Measurements from ENCODE around the gene ACE.

Gene ACE

DNA sequence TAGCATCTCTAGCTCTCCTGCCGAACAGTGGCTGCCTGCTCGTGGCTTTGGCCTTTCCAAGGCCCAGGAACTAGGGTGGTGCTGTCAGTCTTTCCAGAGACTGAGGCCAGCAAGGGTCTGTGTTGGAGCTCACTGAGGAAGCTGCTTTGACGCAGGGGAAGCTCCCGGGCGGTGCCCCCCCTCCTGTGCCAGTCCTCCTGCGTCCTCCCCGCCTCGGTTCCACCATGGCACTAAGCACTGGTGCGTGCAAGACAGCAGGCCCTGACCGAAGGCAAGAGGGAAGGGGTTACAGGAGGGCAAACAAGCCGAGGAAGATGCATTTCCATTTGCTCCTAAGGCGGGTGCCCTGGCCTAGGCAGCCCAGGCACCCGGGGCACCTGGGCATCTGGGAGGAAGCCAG is 35.2 kb upstream of the ACE start (continued):
- TF ChIP-seq, protein P1, sequence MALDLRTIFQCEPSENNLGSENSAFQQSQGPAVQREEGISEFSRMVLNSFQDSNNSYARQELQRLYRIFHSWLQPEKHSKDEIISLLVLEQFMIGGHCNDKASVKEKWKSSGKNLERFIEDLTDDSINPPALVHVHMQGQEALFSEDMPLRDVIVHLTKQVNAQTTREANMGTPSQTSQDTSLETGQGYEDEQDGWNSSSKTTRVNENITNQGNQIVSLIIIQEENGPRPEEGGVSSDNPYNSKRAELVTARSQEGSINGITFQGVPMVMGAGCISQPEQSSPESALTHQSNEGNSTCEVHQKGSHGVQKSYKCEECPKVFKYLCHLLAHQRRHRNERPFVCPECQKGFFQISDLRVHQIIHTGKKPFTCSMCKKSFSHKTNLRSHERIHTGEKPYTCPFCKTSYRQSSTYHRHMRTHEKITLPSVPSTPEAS (tag by site-specific recombination; IDR thresholded peaks at IDR 0.05) = no peak

DNA sequence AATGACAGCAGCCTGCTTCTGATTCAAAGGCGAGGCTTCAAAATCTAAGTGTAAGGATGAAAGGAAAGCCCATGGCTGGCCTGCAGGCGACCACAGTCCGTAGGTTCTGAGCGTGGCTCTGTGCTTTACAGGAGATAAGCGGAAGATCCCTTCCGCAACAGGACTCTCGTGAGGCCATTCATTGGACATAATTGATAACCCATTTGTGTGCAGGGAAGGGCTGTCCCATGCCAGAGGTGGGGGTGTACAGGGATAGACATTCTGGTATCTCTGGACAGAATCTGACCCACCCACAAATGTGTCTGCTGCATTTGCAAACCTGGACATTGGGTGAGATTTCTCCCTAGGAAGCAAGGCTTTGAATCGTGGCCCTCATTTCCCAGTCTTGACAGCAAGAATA is 34.8 kb upstream of the ACE start:
- H3K9me3 ChIP-seq (ENCODE audit: control insufficient read depth, insufficient read depth, low read depth, low read length) = no peaks in the 10 kb centered on the region
- 0 out of 2 replicates have a peak, but pooled peaks cover 2% of the 10 kb centered on the region for H3K4me1 ChIP-seq (ENCODE audit: control insufficient read depth, insufficient read depth, low read length)
- ChIA-PET POLR2A (no interaction called here), CTCF (interaction anchor here (1.1 to 4.9 kb wide), 4 partner anchors 16 to 170 kb away, joined by 4 to 35 read pairs (median 4); partner anchors contain the start of gene ACE)
- H3K27ac ChIP-seq (ENCODE audit: extremely low read depth, low read depth, low read length) = no peak overlapping the region
- no peaks in the 10 kb centered on the region for H3K36me3 ChIP-seq (ENCODE audit: control insufficient read depth in 2 of 2, insufficient read depth in 1 of 2, low read length in 2 of 2)
- no peak overlapping the region for H3K4me3 ChIP-seq (ENCODE audit: low read depth, low read length)
- TF ChIP-seq, protein P2, sequence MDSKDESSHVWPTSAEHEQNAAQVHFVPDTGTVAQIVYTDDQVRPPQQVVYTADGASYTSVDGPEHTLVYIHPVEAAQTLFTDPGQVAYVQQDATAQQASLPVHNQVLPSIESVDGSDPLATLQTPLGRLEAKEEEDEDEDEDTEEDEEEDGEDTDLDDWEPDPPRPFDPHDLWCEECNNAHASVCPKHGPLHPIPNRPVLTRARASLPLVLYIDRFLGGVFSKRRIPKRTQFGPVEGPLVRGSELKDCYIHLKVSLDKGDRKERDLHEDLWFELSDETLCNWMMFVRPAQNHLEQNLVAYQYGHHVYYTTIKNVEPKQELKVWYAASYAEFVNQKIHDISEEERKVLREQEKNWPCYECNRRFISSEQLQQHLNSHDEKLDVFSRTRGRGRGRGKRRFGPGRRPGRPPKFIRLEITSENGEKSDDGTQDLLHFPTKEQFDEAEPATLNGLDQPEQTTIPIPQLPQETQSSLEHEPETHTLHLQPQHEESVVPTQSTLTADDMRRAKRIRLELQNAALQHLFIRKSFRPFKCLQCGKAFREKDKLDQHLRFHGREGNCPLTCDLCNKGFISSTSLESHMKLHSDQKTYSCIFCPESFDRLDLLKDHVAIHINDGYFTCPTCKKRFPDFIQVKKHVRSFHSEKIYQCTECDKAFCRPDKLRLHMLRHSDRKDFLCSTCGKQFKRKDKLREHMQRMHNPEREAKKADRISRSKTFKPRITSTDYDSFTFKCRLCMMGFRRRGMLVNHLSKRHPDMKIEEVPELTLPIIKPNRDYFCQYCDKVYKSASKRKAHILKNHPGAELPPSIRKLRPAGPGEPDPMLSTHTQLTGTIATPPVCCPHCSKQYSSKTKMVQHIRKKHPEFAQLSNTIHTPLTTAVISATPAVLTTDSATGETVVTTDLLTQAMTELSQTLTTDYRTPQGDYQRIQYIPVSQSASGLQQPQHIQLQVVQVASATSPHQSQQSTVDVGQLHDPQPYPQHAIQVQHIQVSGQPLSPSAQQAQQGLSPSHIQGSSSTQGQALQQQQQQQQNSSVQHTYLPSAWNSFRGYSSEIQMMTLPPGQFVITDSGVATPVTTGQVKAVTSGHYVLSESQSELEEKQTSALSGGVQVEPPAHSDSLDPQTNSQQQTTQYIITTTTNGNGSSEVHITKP (tag by site-specific recombination; IDR thresholded peaks at IDR 0.05) = peak; percentile 47
- TF ChIP-seq REPIN1 (tag by site-specific recombination; IDR thresholded peaks at IDR 0.05; ENCODE audit: low read depth) = no peak

DNA sequence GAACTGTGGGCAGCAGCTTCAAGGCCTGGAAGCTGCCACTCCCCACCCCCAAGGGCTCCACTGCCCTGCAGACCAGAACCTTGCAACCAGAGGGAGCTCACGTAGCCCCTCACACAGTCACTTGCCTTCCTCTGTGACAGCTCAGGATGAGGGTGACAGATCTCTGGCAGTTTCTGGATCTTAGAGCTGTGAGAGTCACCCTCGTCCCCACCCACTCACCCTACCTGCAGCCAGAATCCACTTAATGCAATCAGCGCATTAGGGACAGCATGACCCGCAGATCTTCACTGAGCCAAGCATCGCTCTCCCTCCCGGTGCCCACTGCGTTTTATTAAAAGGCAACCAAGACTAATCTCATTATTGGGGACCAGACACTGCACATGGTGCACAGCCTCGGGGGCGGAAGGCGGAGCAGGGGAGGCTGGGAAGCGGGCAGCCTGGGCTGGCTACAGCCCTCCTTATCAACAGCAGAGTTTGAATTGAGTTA is 34.3 kb upstream of the ACE start:
- H3K4me3 ChIP-seq (ENCODE audit: low read depth, low read length) = no peak overlapping the region
- H3K4me1 ChIP-seq (ENCODE audit: control insufficient read depth, insufficient read depth, low read length) = 0 out of 2 replicates have a peak, but pooled peaks cover 2% of the 10 kb centered on the region
- POLR2A ChIA-PET = no interaction called here
- H3K27ac ChIP-seq (ENCODE audit: extremely low read depth, low read depth, low read length) = no peak overlapping the region
- H3K36me3 ChIP-seq (ENCODE audit: control insufficient read depth in 2 of 2, insufficient read depth in 1 of 2, low read length in 2 of 2) = no peaks in the 10 kb centered on the region
- TF ChIP-seq ZNF658 (tag by site-specific recombination; IDR thresholded peaks at IDR 0.05) (no peak), ZFHX2 (tag by site-specific recombination; conservative IDR thresholded peaks at IDR 0.05) (peak; percentile 51)
- TF ChIP-seq, protein P3, sequence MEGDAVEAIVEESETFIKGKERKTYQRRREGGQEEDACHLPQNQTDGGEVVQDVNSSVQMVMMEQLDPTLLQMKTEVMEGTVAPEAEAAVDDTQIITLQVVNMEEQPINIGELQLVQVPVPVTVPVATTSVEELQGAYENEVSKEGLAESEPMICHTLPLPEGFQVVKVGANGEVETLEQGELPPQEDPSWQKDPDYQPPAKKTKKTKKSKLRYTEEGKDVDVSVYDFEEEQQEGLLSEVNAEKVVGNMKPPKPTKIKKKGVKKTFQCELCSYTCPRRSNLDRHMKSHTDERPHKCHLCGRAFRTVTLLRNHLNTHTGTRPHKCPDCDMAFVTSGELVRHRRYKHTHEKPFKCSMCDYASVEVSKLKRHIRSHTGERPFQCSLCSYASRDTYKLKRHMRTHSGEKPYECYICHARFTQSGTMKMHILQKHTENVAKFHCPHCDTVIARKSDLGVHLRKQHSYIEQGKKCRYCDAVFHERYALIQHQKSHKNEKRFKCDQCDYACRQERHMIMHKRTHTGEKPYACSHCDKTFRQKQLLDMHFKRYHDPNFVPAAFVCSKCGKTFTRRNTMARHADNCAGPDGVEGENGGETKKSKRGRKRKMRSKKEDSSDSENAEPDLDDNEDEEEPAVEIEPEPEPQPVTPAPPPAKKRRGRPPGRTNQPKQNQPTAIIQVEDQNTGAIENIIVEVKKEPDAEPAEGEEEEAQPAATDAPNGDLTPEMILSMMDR (tag by site-specific recombination; IDR thresholded peaks at IDR 0.05) = peak; percentile 66
- H3K9me3 ChIP-seq (ENCODE audit: control insufficient read depth, insufficient read depth, low read depth, low read length) = no peaks in the 10 kb centered on the region
- CTCF ChIA-PET = interaction anchor here (0.7 to 4.9 kb wide), 11 partner anchors 9 to 857 kb away, joined by 3 to 35 read pairs (median 5); partner anchors contain the start of gene ACE

DNA sequence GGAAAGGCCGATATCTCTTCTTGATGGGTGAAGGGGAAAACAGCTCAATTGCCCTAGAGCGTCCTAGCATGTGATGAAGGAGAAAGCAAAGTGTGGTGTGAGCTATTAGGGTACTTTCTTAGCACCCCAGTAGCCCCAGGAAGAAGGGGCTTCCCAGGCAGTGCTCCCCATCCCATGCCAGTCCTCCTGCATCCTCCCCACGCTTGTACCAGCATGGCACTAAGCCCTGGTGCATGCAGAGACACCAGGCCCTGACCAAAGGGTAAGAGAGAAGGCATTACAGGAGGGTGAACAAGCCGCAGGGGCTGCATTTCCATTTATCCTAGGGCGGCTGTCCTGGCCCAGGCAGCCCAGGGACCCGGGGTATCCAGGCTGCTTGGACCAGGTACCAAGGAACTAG is 33.8 kb upstream of the ACE start:
- H3K36me3 ChIP-seq (ENCODE audit: control insufficient read depth in 2 of 2, insufficient read depth in 1 of 2, low read length in 2 of 2) = no peaks in the 10 kb centered on the region
- H3K9me3 ChIP-seq (ENCODE audit: control insufficient read depth, insufficient read depth, low read depth, low read length) = no peaks in the 10 kb centered on the region
- no peak overlapping the region for H3K4me3 ChIP-seq (ENCODE audit: low read depth, low read length)
- CTCF ChIA-PET = interaction anchor here (0.7 to 4.9 kb wide), 11 partner anchors 10 to 857 kb away, joined by 3 to 35 read pairs (median 5); partner anchors contain the start of gene ACE
- POLR2A ChIA-PET = interaction anchor here (1.0 kb wide), 1 partner anchor 12 kb away, joined by 3 read pairs; no protein-coding TSS in a partner anchor
- H3K27ac ChIP-seq (ENCODE audit: extremely low read depth, low read depth, low read length) = no peak overlapping the region
- TF ChIP-seq ZNF23 (tag by site-specific recombination; IDR thresholded peaks at IDR 0.05; ENCODE audit: borderline replicate concordance) (no peak), ZNF629 (tag by site-specific recombination; IDR thresholded peaks at IDR 0.05) (no peak), ZNF623 (tag by site-specific recombination; IDR thresholded peaks at IDR 0.05) (no peak), ZNF2 (tag by site-specific recombination; IDR thresholded peaks at IDR 0.05) (no peak), ZNF560 (tag by site-specific recombination; IDR thresholded peaks at IDR 0.05; ENCODE audit: borderline replicate concordance) (no peak), ZNF324 (tag by site-specific recombination; IDR thresholded peaks at IDR 0.05) (no peak), KLF16 (tag by site-specific recombination; IDR thresholded peaks at IDR 0.05) (no peak), ZNF133 (tag by site-specific recombination; IDR thresholded peaks at IDR 0.05) (no peak)
- TF ChIP-seq, protein P4, sequence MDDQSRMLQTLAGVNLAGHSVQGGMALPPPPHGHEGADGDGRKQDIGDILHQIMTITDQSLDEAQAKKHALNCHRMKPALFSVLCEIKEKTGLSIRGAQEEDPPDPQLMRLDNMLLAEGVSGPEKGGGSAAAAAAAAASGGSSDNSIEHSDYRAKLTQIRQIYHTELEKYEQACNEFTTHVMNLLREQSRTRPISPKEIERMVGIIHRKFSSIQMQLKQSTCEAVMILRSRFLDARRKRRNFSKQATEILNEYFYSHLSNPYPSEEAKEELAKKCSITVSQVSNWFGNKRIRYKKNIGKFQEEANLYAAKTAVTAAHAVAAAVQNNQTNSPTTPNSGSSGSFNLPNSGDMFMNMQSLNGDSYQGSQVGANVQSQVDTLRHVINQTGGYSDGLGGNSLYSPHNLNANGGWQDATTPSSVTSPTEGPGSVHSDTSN (CRISPR knock-in tag; IDR thresholded peaks at IDR 0.05) = no peak
- TF ChIP-seq, protein P5, sequence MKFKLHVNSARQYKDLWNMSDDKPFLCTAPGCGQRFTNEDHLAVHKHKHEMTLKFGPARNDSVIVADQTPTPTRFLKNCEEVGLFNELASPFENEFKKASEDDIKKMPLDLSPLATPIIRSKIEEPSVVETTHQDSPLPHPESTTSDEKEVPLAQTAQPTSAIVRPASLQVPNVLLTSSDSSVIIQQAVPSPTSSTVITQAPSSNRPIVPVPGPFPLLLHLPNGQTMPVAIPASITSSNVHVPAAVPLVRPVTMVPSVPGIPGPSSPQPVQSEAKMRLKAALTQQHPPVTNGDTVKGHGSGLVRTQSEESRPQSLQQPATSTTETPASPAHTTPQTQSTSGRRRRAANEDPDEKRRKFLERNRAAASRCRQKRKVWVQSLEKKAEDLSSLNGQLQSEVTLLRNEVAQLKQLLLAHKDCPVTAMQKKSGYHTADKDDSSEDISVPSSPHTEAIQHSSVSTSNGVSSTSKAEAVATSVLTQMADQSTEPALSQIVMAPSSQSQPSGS (tag by site-specific recombination; IDR thresholded peaks at IDR 0.05; ENCODE audit: low read depth) = no peak
- TF ChIP-seq, protein P6, sequence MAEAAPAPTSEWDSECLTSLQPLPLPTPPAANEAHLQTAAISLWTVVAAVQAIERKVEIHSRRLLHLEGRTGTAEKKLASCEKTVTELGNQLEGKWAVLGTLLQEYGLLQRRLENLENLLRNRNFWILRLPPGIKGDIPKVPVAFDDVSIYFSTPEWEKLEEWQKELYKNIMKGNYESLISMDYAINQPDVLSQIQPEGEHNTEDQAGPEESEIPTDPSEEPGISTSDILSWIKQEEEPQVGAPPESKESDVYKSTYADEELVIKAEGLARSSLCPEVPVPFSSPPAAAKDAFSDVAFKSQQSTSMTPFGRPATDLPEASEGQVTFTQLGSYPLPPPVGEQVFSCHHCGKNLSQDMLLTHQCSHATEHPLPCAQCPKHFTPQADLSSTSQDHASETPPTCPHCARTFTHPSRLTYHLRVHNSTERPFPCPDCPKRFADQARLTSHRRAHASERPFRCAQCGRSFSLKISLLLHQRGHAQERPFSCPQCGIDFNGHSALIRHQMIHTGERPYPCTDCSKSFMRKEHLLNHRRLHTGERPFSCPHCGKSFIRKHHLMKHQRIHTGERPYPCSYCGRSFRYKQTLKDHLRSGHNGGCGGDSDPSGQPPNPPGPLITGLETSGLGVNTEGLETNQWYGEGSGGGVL (tag by site-specific recombination; IDR thresholded peaks at IDR 0.05) = no peak
- 0 out of 2 replicates have a peak, but pooled peaks cover 2% of the 10 kb centered on the region for H3K4me1 ChIP-seq (ENCODE audit: control insufficient read depth, insufficient read depth, low read length)

Measured in HEK293 (cell line).